NCI-H446 treated with DMSO at 0.1 percent for 48 hours (cell line): ENCODE results near the gene DSE.

Experiments
- DNase-seq: peaks from one replicate; lab custom pipeline; 2025; lab: John Stamatoyannopoulos, UW

Gene DSE

DNA sequence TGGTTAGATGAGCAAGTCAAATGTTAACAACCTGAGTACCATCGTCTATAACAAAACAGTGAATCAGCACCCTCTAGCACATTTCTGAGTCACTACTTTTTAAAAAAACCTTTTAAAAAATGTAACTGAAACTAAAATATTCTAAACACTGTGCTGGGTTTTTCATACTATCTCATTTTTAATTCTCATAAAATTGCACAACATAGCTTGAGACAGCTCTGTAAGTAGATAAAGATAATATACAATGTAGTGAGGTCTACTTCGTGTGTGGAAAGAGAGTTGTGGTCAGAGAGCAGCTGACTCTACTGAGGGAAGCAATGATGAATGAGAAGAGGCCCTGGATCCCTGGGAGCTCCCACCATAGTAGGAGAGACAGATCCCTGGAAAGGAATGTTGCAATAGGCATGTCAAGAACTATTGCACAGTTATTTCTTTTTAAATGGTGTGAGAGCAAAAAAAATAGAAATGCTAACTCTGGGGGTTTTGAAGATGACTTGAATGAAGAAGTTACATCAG, 76.8 kb downstream of the DSE start:
- no peak for DNase-seq

DNA sequence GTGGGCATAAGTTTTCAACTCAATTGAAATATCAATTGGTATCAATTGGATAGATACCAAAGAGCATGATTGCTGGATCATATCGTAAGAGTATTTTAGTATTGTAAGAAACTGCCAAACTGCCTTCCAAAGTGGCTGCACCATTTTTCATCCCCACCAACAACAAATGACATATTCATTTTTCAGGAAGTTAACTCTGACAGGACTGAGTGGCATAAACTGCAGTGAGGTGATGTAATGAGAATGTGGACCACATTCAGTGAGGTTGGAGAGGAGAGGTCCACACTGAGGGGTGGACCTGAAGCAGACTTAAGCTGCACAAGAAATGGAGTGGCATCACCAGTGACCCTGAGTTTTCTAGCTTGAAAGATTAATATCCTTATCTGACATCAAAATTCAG, 78.8 kb downstream of the DSE start:
- no peak for DNase-seq

DNA sequence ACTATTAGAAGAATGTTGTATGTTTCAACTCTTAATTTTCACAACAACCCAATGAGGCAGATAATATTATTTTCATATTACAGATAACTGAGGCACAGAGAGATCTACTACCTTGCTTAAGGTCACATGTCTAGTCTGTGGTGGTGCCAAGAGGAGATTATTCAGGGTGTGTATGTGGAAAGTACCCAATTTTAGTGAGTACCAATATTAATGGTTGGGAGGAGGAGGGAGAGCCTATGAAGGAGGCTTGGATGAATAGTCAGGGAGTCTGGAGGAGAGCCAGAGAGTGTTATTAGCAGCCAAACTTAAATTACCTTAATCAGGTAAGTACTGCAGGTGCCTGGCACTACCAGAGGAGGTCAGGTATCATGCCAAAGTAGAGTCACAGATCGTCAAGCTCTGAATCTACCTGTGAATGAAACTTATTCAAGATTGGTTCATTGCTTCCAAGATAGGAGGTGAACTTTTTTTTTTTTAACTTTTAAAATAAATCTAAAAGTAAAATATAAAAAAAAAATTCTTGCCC, 79.5 kb downstream of the DSE start:
- DNase-seq, result no peak

DNA sequence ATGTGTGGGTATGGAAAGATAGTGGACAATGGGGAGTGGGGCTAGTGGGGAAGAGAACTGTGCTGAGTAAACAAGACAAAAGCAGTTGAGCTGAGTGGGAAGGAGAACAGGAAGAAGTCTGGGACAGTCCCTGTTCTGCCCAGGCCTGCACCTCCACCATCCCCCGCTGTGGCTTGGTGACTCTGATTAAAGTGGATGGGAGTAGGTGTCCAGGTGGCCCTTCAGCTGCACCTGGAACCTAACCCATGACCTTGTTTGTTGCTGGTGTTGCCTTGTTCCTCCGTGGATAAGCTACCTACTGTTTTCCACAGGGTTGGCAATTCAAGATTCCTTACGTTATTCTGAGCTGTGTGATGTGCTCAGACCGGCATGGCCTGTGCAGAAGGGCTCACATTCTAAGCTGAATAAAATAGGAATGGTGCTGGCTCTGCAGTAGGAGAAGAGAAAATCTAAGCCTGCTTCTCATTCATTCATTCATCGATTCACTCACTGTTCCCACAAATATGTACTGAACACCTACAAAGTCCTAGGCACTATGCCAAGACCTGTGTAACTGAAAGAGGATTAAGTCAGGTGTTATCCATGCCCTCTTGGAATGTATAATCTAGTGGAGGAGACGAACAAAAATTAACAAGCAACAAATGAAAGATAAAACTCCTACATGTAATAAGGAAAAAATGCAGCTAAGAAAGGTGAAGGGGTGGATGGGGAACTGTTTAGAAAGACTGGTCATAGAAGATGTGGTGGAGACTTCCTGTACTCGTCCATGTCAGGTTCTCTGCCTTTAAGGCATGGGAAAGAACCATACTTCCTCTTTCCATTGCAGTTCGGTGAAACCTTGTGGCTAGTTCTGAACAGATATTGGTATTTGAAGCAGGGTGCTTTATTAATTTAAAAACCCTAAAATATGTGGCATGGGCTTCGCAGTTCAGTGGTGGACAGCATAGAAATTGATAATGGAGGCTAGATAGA, 80.3 kb downstream of the DSE start:
- DNase-seq, result no peak

DNA sequence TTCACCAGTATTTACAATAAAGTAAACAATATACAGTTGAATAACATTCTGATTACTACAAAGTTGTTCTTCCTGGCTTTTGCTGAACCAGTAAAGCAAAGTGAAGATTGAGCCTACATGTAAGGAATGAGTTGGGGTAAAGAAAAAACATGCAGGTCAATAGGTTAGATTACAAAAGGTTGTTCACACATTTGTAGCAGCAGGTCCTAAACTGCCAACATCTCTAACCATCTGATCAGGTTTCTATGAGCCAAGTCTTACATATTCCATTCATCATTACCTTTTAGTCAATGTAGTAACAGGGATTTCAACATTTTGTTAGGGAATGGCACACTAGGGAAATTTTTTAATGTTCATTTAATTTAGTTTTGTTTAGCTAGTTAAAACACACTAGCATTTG, 81.2 kb downstream of the DSE start:
- DNase-seq, result no peak

DNA sequence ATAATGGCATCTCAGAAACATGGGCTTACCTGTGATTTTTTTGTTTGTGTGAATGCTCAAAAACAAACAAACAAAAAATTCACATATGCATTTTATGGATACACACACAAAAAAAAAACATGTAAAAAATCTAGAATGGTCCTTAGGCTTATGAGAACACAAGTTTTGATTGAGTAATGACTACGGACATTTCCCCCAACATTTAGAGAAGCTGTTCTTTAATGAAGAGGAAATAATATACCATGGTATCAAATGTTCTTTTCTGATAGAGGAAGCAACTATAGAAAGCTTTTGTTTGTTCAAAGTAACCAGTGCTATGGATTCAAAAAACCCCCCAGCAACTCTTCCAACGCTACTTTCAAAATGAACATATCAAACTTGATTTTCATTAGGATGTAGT, 81.8 kb downstream of the DSE start:
- DNase-seq, result no peak

DNA sequence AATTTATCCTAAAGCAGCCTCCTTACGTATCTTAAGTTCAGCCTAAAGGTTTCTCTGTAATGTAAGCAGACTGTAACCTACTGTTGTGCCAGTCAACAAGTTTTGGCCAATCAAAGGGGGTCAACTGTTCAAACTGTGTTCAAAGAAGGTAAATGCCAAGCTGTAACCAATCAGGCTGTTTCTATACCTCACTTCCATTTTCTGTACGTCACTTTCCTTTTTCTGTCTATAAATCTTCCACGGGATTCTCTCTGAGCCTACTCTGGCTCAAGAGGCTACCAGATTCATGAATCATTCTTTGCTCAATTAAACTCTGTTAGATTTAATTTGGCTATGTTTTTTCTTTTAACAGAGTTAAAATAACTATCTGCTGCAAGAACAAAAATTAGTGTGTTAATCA, 85.4 kb downstream of the DSE start:
- DNase-seq, result no peak

DNA sequence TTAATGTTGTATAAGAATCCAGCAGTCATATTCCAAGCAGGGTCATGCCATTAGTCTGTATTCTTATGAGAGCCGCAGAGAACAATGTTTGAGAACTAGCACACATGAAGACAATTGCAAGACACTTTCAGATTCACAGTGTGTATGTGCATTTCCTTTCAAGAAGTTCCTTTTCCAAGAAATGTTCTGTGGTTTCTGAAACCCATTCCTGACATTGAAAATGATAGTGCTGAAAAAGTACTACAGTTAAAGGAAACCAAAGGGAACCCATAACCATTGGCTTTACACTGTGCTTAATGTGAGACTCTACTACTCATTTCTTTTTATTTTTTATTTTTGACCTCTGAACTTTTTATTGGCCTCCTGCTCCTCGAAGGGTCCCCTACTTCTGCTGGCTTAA, 86.2 kb downstream of the DSE start:
- no peak for DNase-seq

DNA sequence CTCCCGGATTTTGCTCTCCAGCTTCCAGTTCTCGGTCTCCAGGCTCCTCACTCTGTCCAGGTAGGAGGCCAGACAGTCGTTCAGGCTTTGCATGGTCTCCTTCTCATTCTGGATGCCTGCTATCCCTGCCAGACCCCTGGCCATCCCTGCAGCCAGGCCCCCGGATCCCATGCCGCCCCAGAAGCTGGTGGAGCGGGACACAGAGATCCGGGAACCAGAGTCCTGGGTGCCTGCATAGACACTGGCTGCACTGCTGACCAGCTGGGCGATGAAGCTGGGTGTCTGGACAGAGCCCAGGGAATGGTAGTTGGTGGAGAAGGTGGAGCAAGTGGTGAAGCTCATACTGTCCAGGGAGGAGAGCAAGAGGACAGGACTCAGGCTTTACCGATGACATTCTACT, 87.5 kb downstream of the DSE start:
- DNase-seq, result no peak

DNA sequence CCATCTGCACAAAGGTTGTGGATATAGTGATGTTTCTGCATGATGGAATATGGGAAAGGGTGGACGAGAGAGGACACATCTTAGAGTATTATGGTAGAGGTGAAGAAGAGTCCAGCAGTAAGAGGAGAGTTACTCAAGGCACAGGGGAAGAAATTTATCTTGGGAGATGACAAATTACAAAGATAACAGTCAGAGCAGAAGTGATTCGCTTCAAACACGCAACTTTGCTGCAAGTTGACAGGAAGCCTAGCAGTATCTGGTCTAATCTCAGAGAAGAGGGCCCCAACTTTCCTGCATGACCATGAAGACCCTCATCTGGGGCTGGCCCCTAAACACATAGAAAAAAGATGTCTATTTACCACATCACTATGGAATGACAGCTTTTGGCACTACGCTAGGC, 89.2 kb downstream of the DSE start:
- no peak for DNase-seq

DNA sequence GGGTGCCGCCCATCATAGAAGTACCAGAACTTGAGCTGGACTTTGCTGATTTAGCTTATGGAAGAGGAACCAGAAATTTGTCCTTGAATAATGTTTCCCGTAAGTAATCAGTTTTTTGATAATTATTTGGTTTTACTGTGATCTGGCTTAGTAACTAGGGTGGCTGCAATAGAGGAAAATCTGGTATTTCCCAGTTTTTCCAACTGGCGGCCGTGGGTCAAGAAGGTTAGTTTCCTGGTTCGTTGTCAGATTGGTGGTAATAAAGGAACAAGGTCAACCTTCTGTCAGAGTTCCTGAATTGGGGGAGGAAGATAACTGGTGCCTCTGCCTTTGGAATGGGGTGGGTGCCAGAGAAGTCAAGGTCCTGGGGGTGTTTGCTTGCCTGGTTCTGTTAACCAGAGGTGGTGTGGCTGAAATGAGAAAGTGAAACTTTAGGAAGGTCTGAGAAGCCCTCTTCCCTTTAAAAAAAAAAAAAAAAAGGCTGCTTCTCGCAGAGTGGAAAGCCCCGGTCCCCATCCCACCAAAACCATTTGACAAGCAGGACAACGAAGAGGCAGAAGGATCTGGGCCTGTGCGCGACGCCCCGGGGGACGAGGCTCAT, 90.7 kb downstream of the DSE start, which contains the start of gene CALHM6:
CALHM6 (plus strand) TSS at position 45 of the 601 bp plus-strand sequence; CDS start at position 600, 555 bp downstream.
- no peak for DNase-seq

DNA sequence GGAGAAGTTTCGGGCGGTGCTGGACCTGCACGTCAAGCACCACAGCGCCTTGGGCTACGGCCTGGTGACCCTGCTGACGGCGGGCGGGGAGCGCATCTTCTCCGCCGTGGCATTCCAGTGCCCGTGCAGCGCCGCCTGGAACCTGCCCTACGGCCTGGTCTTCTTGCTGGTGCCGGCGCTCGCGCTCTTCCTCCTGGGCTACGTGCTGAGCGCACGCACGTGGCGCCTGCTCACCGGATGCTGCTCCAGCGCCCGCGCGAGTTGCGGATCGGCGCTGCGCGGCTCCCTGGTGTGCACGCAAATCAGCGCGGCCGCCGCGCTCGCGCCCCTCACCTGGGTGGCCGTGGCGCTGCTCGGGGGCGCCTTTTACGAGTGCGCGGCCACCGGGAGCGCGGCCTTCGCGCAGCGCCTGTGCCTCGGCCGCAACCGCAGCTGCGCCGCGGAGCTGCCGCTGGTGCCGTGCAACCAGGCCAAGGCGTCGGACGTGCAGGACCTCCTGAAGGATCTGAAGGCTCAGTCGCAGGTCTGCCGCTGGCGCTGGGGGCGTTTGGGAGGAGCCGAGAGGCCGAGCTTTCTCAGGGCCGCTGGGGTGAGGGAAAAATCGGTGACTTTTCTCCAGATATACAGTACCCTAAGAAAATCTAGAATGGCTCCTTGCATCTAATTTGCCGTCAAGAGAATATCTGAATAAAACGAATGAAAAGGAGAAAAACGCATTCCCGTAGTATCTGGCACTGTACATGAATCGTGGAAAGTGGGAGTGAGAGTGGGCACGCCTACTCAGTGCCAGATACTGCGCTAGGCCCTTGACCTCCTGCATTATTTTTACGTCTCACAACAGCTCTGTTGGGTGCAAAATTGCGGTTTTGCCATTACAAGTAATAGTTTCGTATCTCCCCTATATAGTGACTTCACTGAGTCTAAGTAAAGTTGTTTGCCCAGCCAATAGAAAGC, 91.5 kb downstream of the DSE start:
- no peak for DNase-seq

DNA sequence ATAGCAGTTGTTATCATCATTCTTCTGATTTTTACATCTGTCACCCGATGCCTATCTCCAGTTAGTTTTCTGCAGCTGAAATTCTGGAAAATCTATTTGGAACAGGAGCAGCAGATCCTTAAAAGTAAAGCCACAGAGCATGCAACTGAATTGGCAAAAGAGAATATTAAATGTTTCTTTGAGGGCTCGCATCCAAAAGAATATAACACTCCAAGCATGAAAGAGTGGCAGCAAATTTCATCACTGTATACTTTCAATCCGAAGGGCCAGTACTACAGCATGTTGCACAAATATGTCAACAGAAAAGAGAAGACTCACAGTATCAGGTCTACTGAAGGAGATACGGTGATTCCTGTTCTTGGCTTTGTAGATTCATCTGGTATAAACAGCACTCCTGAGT, 92.6 kb downstream of the DSE start:
- DNase-seq, result no peak

DNA sequence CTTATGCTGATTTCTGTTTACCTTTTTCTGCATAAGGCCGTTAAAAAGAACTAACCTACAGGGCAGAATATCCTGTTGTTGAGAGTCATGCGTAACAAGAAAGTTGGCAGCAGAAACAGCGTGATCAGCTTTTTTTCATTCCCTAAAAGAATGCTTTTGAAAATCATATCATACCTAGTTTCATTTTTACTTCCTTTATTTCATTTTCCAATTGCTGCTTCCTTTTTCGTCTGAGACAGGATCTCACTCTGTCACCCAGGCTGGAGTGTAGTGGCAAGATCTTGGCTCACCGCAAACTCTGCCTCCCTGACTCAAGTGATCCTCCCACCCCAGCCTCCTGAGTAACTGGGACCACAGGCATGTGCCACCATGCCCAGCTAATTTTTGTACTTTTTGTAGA, 94.5 kb downstream of the DSE start:
- DNase-seq, result no peak

DNA sequence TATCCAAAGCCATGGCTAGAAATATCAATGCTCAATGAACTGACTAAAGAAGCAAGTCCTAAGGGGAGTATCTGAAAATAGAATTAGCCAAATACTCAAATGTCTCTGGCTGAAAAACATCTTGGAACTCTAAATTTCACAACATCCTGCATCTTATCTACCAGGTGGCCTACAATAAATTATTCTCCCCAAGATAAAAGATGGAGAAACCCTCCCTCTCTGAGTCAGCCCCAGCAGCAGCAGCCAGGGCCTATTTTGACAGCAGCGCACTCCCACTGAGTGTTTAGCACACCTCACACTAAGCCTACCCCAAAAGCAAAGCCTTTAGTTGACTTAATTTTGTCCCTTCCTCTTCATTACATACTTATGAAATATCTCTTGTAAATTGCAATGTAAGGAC, 96.3 kb downstream of the DSE start:
- no peak for DNase-seq

DNA sequence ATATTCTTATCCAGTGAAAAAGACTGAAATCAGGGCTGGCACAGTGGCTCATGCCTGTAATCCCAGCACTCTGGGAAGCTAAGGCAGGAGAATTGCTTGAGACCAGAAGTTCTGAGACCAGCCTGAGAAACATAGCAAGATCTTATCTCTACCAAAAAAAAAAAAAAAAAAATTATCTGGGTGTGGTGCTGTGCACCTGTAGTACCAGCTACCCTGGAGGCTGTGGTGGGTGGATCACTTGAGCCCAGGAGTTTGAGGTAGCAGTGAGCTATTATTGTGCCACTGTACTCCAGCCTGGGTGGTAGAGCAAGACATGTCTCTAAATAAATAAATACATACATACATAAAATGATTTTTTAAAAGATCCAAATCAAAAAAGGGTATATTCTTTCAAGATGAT, 96.8 kb downstream of the DSE start:
- no peak for DNase-seq

DNA sequence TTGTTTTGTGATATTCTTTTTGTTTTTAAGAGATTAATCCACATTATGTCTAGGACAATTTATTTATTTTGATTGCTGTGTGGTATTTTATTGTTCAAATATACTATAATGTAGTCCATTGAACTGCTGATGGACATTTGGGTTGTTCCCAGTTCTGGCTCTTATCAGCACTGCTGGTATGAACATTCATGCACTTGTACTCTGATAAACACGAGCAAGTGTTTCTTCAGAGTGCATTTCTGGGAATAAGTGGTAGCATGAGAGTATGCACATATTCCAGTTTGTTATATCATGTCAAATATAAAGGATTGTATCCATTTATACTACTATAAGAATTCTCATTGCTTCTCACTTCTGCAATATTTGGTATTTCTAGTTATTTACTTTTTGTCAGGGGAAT, 97.5 kb downstream of the DSE start:
- DNase-seq, result no peak

DNA sequence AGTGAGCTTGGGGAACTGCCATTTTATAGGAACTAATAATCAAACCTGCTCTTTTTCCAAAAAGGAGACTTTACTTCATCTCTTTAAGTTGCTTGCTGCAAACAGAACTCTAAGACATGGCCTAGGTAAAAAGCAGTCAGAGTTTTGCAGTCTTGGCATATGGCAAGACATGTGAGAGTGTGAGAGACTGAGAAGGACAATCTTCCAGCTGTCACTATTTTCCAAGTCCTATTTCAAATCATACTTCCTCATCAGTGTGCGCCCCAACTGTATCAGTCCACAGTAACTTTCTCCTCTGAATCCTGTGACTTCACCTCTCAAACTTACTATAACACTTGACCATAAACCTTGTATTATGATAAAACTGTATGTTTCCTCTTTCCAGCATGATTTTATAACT, 100.8 kb downstream of the DSE start:
- no peak for DNase-seq

DNA sequence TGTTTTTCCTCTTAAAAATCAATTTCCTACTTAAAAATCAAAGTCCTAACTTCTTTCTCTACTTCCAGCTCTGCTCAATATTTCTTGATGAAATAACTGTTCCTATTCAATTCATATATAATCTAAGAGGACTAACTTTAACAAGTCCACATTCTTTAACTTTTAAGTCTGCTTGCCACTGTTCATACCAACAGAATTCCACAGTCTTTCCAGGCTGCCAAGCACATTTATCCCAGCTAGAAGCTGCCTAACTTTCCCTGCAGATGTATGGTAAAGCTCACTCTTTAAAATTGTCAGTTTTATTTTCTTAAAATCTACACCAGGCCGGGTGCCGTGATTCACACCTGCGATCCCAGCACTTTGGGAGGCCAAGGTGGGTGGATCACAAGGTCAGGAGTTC, 102.0 kb downstream of the DSE start:
- no peak for DNase-seq

DNA sequence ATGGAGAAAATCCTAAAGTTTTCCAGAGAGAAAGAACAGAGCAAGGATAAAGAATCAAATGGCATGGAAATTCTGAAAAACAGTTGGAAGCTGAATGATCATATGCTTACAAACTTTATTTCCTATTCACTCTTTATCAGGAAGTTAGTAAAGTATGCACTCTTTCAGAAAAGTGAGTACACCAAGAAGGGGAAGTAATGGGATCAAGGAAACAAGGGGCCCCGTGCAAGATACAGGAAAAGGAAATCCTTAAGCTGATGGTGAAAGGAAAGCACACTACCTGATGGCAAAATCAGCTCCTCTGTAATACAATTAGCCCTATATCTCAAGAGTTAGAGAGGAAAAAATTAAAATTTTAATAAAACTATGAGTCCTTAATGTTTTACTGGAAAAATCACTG, 104.4 kb downstream of the DSE start:
- no peak for DNase-seq

DNA sequence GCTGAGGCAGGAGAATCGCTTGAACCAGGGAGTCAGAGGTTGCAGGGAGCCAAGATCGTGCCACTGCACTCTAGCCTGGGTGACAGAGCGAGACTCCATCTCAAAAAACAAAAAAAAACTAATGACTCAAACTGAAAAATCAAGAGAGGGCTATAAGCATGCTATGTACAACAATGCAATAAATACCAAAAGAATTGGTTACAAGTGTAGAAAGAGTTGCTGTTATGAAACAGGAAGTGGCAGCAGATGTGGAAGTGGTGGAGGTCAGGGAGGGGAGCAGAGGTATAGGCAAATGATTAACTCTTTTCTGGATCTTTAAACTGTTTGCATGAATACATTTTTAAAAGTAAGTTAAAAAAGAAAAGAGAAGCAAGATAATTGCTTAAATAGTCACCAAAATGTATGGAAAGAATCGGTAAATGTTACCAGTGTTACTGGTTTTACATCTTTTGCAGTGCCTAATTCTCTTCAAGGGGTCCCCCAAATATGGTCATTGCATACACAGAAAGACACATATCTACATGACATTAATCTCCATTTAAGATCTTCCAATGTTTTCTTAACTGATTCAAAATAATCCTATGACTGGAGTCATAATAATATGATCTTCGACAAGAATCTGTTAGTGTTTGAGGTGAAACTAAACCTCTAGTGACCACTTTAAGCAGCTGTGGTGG, 105.4 kb downstream of the DSE start:
- no peak for DNase-seq
